Mucosa of rectum (tissue), 2 donors: ENCODE measurements around the gene PIGR.

Experiments used
- H3K27ac ChIP-seq, 2 donors: one replicate each; pipeline ENCODE4 v1.7.0; 2013; ENCODE audit warnings: inconsistent platforms in 2 of 2, low read depth in 2 of 2, low read length in 2 of 2
- H3K27me3 ChIP-seq, 2 donors: one replicate each; pipeline ENCODE4 v1.7.0; 2013; ENCODE audit warnings: low read length in 2 of 2; ENCODE audit not compliant: control insufficient read depth in 2 of 2, insufficient read depth in 2 of 2
- H3K36me3 ChIP-seq, 2 donors: one replicate each; pipeline ENCODE4 v1.7.0; 2013; ENCODE audit warnings: low read length in 2 of 2; ENCODE audit not compliant: control insufficient read depth in 2 of 2, insufficient read depth in 2 of 2
- H3K4me1 ChIP-seq, 2 donors: one replicate each; pipeline ENCODE4 v1.7.0; 2013; ENCODE audit warnings: low read length in 2 of 2, mild to moderate bottlenecking in 1 of 2; ENCODE audit not compliant: control insufficient read depth in 2 of 2, insufficient read depth in 2 of 2
- H3K4me3 ChIP-seq, 2 donors: one replicate each; pipeline ENCODE4 v1.7.0; 2013; ENCODE audit warnings: low read length in 2 of 2
- H3K9ac ChIP-seq, 2 donors: one replicate each; pipeline ENCODE4 v1.7.0; 2013; ENCODE audit warnings: low read length in 2 of 2, low read depth in 1 of 2, mild to moderate bottlenecking in 1 of 2
- H3K9me3 ChIP-seq, 2 donors: one replicate each; pipeline ENCODE4 v1.7.0; 2013; ENCODE audit warnings: low read length in 2 of 2; ENCODE audit not compliant: control insufficient read depth in 2 of 2
- donor health status: healthy.
- donor health status: Normal muscosa, but diverticular disease.

Gene PIGR

GRCh38 chr1:206946261-206946660, at the start of gene PIGR:
Gene PIGR, minus strand, starts transcription at chr1:206946466. Its CDS starts 5,935 bp downstream, at chr1:206940531.
- Histone ChIP-seq H3K27ac (peak within 1 kb of the TSS; percentile 83 to 90), H3K4me1 (peaks cover 43 to 60% of the 10 kb centered on the region in 2 donors), H3K9me3 (no peaks in the 10 kb centered on the region), H3K4me3 (peak within 1 kb of the TSS; percentile 82 to 99), H3K27me3 (no peaks in the 10 kb centered on the region), H3K9ac (peak within 1 kb of the TSS; percentile 81 to 99), H3K36me3 (peaks cover 11 to 28% of the 10 kb centered on the region in 2 donors)

- no peaks in the 10 kb centered on the region for H3K9me3 ChIP-seq
- H3K36me3 ChIP-seq, result no peaks in the 10 kb centered on the region
- H3K9ac ChIP-seq, result no peak overlapping the region
- H3K27me3 ChIP-seq, result no peaks in the 10 kb centered on the region
- H3K4me3 ChIP-seq, result no peak overlapping the region
- no peaks in the 10 kb centered on the region for H3K4me1 ChIP-seq
- H3K27ac ChIP-seq, result no peak overlapping the region
Measured at GRCh38 chr1:206992790-206993189, 46.5 kb upstream of the PIGR start.

GRCh38 chr1:206987873-206988272, 41.6 kb upstream of the PIGR start:
- no peaks in the 10 kb centered on the region for H3K36me3 ChIP-seq

DNA sequence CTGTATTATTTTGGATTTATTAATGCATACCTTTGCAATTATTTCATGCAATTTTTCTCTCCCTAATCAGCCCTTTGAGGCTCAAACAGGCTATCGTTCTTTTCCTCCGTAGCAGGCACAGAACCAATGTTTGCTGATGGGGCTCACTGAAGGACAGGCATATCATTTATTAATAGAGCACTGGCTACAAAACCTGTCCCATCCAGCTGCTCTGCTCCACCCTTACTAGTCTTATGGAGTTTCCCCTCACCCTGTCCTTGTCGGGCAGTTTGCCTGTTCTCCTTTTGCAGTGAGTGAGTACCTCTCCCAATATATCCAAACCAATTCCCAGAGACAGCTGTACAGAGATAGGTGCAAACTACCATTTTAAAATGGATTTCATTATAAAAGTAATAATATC, 40.6 kb upstream of the PIGR start:
- H3K27me3 ChIP-seq, result no peaks in the 10 kb centered on the region
- no peak overlapping the region for H3K9ac ChIP-seq
- H3K36me3 ChIP-seq, result no peaks in the 10 kb centered on the region
- H3K27ac ChIP-seq, result no peak overlapping the region
- no peaks in the 10 kb centered on the region for H3K4me1 ChIP-seq
- H3K4me3 ChIP-seq, result no peak overlapping the region
- H3K9me3 ChIP-seq, result no peaks in the 10 kb centered on the region

More at GRCh38 chr1:206987873-206988272, 41.6 kb upstream of the PIGR start:
- Histone ChIP-seq H3K9me3 (no peaks in the 10 kb centered on the region), H3K4me3 (no peak overlapping the region), H3K27ac (no peak overlapping the region), H3K9ac (no peak overlapping the region), H3K27me3 (no peaks in the 10 kb centered on the region), H3K4me1 (no peaks in the 10 kb centered on the region)

DNA sequence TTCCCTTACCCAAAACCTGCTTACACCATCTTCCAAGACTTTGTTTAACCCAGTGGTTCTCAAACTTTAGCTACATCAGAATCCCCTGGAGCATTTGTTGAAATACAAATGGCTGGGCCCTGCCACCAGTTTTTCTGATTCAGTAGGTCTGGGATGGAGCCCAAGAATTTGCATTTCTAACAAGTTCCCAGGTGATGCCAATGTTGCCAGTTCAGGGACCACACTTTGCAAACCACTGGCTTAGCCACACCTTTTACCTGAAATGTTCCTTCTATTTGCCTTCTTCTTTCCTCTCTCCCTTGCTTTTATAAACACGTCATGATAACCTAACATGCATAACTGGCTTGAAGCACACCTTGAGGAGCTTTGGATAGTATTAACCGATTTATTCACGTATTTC, 40.1 kb upstream of the PIGR start:
- Histone ChIP-seq H3K36me3 (no peaks in the 10 kb centered on the region), H3K27me3 (no peaks in the 10 kb centered on the region), H3K9me3 (no peaks in the 10 kb centered on the region), H3K9ac (no peak overlapping the region), H3K27ac (no peak overlapping the region), H3K4me1 (no peaks in the 10 kb centered on the region), H3K4me3 (no peak overlapping the region)

GRCh38 chr1:206985162-206985749, 39.0 kb upstream of the PIGR start:
- Histone ChIP-seq H3K9me3 (no peaks in the 10 kb centered on the region), H3K4me3 (no peak overlapping the region)

GRCh38 chr1:206982216-206982615, 36.0 kb upstream of the PIGR start:
- H3K27me3 ChIP-seq, result no peaks in the 10 kb centered on the region
- no peaks in the 10 kb centered on the region for H3K9me3 ChIP-seq
- no peak overlapping the region for H3K27ac ChIP-seq
- H3K4me1 ChIP-seq, result peaks cover 16 to 25% of the 10 kb centered on the region in 2 donors
- H3K36me3 ChIP-seq, result no peaks in the 10 kb centered on the region
- H3K9ac ChIP-seq, result no peak overlapping the region
- no peak overlapping the region for H3K4me3 ChIP-seq

More at GRCh38 chr1:206985162-206985749, 39.0 kb upstream of the PIGR start:
- no peaks in the 10 kb centered on the region for H3K27me3 ChIP-seq
- no peak overlapping the region for H3K9ac ChIP-seq
- H3K4me1 ChIP-seq, result peaks cover 3 to 9% of the 10 kb centered on the region in 2 donors
- no peaks in the 10 kb centered on the region for H3K36me3 ChIP-seq
- H3K27ac ChIP-seq, result no peak overlapping the region

DNA sequence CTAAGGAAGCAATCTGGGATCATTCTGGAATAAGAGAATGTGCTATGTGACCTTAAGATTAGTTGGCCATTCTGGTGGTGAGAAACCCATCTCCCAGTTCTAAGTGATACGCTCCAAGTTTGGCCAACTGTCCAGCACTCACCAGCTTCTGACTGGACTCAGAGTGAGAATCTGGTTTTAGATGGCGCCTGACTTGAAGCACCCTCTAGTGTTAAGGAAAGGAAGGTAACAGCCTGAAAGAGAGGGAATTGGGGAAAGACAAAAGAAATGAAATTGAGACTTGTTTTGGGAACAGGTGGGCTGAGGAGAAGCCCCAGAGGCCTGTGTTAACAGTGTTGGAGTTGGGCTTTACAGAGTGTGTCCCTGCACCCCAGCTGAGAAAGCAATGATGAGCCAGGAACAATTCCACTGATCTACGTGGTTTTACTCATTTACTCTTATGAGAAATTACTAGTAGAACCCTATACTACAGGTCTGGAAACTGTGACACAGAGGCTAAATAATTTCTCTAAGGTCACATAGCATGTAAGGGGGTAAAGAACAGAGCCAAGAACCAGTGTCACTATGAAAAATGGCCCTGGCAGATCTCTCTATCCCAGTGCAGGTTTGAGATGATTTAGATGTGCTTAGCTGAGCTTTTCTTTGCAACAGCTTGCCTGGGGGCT, 33.2 kb upstream of the PIGR start:
- H3K36me3 ChIP-seq, result no peaks in the 10 kb centered on the region
- no peaks in the 10 kb centered on the region for H3K27me3 ChIP-seq
- peak overlapping the region in 1 of 2 donors; percentile 49 for H3K9ac ChIP-seq
- no peak overlapping the region for H3K4me3 ChIP-seq
- peak overlapping the region in 1 of 2 donors; percentile 81 for H3K27ac ChIP-seq
- H3K4me1 ChIP-seq, result peaks cover 28 to 36% of the 10 kb centered on the region in 2 donors
- H3K9me3 ChIP-seq, result no peaks in the 10 kb centered on the region

GRCh38 chr1:206978259-206978658, 32.0 kb upstream of the PIGR start:
- Histone ChIP-seq H3K9ac (peak overlapping the region in 1 of 2 donors; percentile 34), H3K27ac (peak overlapping the region; percentile 81), H3K4me1 (peaks cover 41 to 49% of the 10 kb centered on the region in 2 donors), H3K9me3 (no peaks in the 10 kb centered on the region), H3K27me3 (no peaks in the 10 kb centered on the region), H3K4me3 (peak overlapping the region in 1 of 2 donors; percentile 20), H3K36me3 (no peaks in the 10 kb centered on the region)

GRCh38 chr1:206975306-206975705, 29.0 kb upstream of the PIGR start:
- Histone ChIP-seq H3K4me3 (no peak overlapping the region), H3K9me3 (no peaks in the 10 kb centered on the region), H3K27me3 (no peaks in the 10 kb centered on the region), H3K27ac (peak overlapping the region; percentile 2 to 17), H3K9ac (no peak overlapping the region), H3K36me3 (no peaks in the 10 kb centered on the region), H3K4me1 (peaks cover 42 to 72% of the 10 kb centered on the region in 2 donors)
